Central memory CD4-positive, alpha-beta T cell (primary cell): ENCODE measurements around the gene PIK3AP1.

Experiments
- DNase-seq: peaks from one replicate; pipeline ENCODE4 v3.0.0; 2022

Gene PIK3AP1

DNA sequence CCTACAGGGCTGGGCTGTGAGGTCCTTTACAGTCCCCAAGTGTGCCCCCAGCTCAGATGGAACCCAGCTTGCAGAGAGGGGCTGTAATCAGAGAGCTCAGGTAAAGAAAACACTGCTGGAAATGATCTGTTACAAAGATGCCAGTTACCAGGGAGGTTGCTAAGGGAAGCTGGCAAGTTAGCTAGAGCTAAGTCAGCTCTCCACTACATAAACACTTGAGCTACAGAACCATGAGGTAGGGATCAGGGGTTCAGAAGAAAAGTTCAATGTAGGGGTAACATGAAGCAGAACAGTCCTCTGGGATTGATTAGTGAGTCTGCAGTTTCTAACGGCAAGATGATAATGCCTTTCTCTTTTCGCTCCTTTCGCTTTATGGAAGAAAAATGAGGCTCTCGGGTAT lies 80.4 kb downstream of the PIK3AP1 start:
- no peak for DNase-seq

DNA sequence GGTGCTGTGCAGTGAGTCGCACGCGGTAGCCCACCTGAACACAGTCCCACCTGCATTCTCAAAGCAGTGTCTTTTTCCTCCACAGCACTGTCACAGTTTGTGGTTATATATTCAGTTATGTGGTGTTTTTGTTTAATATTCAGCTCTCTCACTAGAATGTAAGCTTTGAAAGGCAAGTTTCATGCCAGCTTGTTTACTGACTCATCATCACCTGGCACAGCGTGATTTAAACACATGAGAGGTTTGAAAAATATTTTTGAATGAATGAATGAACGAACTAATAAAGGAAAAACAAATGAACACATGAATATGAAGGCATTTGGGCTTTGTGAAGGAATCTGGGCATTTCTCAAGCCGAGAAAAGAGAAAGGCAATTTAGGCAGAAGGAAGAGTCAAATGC lies 81.6 kb downstream of the PIK3AP1 start:
- no peak for DNase-seq

DNA sequence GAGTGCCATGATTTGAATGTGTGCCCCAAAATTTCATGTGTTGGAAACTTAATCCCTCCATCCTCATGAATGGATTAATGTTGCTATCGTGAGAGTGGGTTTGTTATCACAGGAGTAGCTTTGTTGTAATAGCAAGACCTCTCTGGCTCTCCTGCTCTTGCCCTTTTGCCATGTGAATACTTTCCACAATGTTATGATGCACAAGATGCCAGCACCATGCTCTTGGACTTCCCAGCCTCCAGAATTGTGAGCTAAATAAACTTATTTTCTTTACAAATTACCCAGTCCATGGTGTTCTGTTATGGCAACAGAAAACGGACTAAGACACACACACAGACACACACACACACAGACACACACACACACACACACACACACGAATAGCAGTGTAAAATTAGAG lies 82.2 kb downstream of the PIK3AP1 start:
- DNase-seq: no peak

DNA sequence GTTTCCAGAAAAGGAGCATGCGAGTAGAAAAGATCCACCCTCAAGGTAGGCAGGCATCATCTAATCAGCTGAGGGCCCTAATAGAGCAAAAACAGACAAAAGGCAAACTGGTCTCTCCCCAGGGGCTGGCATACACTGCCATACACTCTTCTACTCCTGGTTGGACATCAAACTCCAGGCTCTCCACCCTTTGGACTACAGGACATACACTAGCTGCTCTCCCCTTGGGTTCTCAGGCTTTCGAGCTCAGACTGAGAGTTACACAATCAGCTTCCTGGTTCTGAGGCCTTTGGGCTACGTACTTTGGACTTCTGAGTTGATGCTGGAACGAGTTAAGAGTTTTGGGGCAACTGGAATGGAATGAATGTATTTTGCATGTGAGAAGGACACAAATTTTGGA lies 82.6 kb downstream of the PIK3AP1 start:
- no peak for DNase-seq

DNA sequence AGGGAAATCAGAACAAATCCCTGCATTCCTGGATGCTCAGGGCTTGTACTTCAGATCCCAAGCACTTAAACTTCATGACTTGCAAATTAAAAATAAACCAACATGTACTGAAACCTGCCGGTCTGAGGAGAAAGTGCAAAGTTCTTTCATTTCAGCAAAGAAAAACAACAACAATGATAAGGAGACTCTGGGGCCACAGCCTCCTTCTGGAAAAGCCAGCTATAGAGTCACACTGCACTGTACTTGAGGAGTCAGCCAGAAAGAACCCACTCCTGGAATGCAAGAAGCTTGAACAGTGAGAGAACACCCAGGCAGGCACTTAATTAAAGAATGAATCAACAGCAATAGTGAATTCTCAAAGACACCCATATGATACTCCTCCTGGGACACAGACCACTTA lies 83.8 kb downstream of the PIK3AP1 start:
- DNase-seq: no peak

DNA sequence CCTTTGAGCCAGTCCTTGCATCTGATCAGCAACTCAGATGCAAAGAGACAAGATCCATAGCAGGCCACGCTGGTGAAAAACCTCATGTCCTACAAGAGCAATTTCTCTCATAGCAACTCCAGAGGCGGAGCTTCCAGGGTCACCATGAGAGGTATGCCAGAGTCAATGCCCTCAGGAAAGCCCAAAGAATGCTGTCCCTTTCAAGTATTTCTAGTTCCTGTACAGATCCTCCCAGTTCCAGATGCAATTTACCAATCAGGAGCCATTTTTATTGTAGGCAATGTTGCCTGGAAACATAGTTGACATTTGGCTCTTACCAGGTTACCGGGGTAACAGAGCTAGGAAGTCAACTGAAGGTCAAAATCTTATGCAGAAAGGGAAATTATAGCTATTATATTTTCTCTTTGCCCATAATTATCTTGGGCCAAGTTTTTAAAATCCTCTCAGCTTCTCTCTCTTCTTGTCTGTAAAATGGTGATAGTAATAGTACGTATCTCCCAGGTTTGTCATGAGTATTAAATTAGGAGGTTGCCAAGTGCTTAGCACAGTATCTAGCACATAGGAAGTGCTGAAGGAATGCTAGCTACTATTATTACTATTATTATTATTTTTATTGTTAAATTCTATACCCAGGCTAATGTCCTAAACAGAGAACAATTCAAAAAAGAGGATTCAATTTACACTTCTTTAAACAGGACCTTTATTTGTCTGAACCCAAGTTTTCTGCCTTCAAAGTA lies 87.2 kb downstream of the PIK3AP1 start:
- no peak for DNase-seq

DNA sequence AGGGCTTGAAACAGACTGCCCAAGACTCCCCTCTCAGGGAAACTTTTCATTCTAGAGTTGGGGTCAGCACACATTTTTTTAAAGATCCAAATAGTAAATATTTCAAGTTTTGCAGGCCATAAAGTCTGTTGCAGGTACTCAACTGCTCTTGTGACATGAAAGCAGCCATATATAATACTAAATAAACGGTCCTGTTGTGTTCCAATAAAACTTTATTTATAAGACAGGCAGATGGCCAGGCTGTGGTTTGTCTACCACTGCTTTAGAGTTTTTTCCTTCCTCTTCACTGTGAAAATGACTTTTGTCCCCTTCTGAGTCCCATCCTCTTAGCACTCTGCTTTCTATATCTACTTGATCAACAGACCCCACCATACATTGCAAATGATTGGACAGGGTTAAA lies 93.0 kb downstream of the PIK3AP1 start:
- DNase-seq: no peak

DNA sequence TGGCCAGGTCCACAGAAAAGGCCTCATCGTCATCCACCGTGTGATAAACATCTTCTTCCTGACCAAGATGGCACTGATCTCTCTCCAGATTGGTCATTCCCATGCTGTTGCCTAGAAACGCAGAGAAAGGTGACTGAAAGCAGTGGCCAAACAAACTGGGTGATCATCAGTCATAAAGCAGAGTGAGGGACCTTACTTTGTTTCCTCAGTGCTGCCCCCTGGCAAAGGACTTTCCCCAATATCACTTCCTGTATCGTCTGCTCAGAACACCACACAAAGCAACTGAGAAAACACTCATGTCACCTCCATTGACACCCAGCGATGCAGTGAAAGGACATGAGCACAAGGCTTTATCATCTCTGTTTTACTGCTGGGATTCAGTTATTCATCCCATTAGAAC lies 93.5 kb downstream of the PIK3AP1 start:
- no peak for DNase-seq

DNA sequence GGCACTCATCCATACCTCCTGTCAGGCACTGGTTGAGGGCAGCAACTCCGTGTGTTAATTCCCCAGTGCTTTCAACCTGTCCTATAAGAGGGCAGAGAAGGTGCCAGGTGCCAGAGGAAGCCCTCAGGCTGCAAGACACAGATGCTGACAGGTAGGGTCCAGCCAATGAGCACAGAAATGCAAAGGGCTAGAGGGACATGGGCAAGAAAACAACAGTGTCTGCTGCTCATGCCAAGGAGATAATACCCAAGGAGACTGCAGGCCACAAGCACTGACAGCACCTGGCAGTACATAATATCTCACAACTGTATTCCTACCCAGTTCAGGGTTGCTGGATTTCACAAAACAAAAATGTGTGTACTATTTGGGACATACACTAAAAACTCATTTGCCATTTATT lies 95.1 kb downstream of the PIK3AP1 start:
- DNase-seq: no peak

DNA sequence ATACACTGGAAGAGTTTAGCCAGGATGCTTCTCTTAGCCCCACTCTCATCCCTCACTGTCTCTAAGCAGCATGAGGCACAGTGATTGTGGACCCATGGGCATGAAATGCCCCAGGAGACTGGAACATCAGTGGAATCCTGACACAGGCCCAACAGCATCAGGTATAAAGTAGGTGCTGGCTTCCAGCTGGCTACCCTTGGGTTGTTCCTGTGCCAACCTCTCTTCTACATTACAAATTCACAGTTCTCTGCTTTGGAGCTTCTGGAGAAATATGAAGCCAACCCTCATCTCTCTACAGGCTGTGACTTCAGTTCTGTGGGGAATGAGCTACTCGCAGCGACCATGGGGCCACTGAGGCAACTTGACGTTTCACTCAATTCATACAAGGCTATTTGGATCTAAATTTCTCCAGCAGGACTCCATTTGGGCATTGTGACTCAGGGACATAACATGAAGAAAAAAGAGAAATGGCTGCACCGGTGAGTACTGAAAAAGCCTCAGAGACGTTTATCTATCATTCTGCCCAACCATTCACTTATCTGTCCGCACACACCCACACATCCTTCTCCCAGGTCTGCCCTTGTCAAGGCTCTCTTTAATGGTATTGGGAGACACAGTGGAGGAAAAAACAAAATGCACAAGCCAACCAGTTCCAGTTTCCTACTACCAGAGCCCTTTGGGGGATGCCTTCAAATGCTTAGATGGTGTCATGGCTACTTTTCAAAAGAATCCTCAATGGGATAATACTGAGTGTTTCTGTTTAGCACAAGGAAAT lies 98.1 kb downstream of the PIK3AP1 start:
- no peak for DNase-seq

DNA sequence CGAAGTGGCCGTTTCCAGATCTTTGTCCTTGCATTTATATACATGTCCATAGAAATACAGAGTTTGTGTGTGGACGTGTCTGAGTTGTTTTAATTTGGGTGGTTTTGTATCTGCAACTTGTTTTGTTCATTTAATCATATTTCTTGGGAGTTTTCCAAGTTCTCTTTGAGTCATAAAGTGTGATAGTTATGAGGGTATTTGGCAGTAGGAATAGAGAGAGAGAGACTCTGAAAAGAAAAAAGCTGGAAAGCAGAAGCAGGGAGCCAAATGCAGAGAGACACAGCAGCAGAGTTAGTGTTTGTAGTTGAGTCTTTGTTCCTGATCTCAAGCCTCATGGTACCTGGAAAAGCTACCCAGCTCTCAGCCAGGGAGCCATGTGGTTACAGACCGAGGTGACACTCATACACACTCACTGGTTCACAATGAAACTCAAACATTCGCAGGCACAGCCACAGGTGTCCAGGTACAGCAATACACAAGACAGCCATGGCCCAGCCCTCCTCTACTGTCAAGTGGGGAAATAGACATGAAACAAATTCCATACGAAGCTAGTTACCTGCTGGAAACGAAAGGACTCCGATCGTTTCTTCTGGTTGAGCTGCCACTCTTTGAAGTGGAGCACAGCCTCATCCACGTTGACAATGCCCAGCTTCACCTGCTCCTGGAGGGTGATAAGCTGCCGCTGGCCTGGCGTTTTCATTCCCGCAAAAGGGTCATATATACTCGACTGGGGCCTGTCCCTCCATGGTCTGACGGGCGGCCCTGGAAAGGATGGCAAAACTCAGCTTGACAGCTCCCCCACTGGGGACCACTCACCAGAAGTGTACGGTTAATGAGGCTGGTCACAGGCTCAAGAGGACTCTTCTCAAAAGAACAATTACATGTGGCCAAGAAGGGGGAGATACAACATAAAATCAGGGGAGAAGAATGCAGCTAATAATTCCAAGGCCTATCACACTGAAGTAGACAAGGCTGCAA lies 100.2 kb downstream of the PIK3AP1 start:
- no peak for DNase-seq

DNA sequence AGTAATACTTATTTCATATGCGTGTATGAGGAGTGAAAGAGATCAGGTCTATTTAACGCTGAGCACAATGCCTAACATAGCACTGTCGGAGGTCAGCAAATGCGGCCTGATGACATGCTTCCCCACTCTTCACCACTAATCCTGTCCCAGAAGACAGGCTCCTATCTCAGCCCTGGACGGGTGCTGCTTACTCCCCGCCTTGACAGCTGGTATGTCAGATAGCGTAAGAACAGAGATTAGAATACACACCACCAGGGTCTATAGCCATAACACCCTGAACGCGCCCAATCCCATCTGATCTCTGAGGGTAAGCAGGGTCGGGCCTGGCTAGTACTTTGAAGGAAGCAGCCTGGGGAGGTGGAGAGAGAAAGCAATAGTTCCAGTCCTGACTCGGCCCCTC lies 101.2 kb downstream of the PIK3AP1 start:
- DNase-seq: no peak

DNA sequence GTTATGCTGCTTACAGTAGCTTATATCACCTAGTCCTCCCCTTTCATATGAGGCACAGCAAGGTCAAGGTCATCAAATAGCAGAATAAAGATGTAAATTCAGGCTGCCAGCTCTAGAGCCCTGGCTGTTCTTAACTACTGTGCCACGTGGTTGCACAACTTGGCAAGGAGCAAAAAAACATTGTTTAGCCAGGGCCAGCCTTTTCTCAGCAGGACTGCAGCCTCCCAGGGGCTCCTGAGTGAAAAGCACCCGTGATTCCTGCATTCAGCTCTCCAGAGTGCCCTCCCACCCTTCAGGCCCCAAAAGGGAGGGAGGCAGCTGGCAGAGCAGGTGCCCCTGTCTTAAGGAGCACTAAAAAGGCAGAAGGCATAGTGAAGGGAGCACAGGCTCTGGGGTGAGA lies 101.7 kb downstream of the PIK3AP1 start:
- no peak for DNase-seq

DNA sequence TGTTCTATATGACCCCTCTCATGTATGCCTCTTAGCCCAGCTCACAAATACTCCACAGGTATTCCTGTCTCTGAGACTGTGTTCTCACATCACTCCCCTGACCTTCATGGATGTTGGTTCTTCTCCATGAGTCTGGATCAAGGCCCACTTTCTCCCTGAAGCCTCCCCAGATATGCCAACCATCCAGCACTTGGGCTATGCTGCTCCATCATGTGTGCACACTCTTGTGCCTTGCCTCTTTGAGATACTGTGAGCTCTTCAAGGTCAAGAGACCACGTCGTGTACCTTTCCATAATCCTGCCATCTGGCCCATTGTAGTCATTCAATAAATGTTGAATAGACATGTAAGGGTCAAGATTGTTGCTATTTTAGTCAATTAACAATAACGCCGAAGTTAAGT lies 103.4 kb downstream of the PIK3AP1 start:
- DNase-seq: no peak

DNA sequence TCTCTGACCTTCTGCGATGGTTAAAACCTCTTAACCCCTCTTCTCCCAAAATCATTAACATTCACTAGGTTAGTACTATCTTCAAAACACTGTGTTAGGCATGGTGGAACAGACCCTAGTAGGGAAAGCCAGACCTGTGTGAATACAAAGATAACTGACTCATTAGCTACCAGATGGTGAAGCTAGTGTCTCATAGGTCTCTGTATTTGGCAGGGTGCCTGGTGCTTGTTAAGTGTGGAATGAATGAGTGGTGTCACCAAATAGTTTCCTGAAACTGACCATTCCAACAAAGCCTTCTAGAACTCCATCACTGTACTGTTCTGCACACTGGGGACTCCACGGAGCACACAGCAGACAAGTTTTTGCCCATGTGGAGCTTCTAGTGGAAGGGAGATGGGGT lies 105.8 kb downstream of the PIK3AP1 start:
- no peak for DNase-seq

DNA sequence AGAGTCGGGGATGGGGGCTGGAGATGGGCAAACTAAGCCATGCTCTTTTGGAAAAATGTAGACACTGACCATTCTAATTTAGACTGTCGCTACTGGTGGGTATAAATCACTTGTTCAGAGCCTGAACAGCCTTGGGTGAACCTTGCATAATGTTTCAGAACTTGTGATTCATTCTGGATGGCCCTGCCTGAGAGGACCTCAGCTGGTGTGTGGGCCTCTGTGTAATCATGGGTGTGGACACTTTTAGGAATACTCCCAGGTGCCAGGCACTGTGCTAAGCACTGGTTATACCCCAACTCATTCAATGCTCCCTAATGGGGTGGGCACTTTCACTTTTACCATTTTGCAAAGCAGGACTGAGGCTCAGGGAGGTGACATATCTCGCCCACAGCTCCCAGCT lies 106.7 kb downstream of the PIK3AP1 start:
- DNase-seq: no peak

DNA sequence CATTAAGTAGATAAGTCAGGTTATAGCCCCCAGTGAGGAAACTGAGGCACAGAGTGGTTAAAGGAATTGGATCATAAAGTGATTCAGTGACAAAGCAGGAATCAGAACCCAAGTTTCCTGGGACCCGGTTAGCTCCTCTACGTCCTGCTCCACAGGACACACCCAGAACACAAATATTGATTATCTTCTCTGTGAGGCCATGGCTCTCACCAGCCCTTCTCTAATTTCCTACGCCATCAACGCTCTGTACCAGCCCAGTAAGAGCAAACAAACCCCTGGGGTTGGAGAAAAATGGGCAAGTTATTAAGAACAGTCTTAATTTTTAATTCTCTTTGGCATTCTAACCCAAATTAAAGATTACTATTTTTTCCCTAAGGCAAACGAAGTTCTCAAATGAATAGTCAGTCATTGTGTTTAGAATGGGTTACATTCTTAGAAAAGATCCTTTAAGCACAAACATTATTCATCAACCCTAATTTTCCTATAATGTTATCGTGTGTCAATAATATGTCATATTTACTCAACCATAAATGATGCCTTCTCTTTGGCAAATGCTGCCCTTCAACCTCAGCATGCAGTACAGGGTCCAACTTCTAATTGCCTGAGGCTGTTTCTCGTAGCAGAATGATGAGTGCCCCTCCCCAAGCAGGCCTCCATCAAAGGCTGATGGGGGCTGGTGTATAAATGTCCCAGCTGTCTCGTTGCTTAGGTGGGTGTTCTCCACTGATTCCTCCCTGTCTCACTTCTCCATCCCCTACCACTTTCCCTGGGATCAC lies 108.1 kb downstream of the PIK3AP1 start:
- no peak for DNase-seq

DNA sequence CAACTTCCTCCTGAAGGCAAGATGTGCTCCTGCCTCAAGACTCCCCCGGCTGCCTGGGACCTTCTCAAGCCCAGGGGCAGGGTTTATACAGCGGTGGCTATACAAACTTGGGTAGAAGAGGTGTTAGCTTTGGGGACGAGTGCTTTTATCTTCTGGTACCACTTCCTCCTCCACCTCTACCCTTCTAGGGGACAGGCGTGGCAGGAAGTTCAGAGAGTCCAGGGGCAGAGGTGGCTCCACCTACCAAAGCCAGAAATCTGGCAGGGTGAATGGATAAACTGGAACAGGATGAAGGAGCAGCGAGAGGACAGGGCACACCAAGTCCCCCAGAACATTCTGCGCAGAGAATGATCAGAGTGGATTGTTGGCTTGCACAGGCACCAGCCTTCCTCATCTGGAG lies 109.5 kb downstream of the PIK3AP1 start:
- DNase-seq: no peak

DNA sequence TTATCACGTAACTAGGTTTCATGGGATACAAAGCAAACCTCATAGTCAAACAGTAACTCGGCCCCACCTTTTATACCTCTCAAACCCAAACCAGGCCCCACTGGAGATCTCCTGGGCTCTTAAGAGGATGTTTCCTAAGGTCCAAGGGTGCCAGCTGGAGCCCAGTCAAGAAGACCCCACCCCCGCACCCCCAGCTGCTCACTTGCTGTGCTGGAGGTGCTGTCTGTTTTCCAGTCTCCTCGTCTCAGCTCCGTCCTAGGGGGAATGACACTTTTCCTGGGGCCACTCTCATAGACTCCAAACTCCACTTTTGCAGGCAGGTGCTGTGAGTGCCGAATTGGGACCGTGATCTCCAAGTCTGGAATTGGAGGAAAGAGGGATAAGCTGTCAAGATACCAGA lies 110.8 kb downstream of the PIK3AP1 start:
- no peak for DNase-seq

DNA sequence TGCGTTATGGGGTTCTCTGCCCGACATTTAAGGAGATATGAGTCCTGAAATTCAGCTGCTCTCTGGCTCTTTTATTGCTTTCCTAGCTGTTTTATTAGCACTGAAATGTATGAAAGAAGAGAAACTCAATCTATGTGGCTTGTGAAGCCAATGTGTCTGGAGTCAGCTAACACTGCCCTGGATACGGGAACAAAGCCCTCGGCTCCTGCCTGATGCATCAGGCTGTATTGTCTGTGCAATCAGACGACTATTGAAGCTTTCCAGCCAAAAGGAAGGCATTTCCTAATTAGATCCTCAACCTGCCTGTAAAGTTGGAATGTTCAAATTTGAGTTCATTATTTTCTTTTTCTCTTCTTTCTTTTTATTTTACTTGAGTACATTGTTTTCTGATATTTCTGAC lies 111.5 kb downstream of the PIK3AP1 start:
- no peak for DNase-seq

DNA sequence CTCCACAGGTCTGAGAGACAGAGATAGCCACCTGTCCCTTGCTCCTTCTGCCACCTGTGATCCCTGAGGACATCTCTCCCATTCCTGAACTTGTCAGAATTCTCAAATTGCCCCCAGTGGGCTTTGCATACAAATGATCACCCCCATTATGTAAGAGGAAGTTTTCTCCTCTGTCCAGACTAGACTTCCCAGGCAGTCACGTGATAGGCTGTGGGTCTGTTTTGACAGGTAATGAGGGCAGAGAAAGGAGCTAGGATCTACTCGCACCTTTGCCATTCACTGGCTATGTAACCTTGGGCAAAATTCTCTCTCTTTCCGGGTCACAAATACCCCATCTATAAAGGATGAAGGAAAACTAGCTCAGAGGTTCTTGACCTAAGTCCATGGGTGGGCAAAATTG lies 112.1 kb downstream of the PIK3AP1 start:
- no peak for DNase-seq

DNA sequence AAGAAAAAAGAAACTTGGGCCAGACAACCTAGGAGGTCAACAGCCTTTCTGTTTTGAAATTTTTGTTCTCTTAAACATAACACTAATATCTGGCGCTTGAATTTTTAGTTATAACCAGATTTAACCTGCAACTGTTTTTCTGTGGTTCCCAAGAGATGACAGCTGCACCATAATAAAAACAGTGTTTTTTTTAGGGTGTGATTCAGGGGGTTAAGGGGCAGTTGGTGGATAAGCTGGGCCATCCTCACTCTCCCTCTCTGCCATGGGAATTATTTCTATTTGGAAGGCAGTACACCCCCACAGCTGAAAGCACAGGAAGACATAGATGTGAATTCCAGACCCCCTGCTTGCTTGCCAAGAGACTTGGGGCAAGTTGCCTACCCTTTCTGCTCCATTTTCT lies 113.4 kb downstream of the PIK3AP1 start:
- DNase-seq: no peak

DNA sequence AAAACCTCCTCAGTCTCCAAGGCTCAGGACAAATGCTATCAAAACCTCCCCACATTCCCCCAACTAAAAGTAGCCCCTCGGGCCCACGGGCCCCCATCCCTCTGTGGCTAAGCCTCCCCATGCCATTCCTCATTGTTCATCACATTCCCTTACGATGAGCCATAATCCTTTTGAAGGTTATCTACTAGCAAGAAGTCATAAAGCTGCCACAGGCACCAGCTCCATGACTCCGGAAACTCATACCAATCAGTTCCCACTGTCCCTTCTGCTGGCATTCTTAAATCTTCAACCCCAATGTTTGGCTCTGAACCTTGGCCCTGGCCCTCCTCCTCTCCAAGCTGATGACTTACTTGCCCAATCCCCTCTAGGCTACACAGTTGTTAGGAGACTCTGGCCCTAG lies 114.1 kb downstream of the PIK3AP1 start:
- no peak for DNase-seq
